Measurements from ENCODE around the gene DDX39B.

DNA sequence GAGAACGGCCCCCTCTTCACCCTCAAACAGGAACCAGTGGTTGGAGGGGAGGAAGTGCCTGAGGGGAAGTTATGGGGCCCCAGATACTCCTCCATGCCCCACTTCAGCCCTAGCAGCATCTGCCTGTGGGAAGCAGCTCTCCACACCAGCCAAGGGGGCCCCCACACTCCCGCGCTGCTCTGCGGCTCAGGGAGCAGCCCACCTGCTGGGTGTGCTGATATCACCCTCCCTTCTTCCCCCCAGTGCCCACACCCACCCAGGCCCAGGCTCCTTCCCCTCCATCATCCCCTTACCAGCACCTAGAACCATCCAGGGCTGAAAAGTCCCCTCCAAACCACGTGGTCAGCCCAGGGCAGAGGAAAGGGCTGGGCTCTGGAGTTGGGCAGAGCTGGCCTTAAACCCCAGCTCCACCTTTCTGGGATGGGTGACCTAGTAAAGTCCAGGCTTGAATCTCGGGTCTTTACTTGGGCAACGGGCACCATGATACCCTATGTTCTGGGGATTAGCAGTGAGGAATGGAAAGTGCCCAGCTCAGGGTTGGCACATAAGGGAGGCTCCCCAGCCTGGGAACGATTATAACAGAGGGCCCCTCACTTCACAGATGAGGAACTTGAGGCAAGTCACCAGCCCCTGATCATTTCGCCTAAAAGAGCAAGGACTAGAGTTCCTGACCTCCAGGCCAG, 44.9 kb upstream of the DDX39B start:
- TF ChIP-seq, protein P1, sequence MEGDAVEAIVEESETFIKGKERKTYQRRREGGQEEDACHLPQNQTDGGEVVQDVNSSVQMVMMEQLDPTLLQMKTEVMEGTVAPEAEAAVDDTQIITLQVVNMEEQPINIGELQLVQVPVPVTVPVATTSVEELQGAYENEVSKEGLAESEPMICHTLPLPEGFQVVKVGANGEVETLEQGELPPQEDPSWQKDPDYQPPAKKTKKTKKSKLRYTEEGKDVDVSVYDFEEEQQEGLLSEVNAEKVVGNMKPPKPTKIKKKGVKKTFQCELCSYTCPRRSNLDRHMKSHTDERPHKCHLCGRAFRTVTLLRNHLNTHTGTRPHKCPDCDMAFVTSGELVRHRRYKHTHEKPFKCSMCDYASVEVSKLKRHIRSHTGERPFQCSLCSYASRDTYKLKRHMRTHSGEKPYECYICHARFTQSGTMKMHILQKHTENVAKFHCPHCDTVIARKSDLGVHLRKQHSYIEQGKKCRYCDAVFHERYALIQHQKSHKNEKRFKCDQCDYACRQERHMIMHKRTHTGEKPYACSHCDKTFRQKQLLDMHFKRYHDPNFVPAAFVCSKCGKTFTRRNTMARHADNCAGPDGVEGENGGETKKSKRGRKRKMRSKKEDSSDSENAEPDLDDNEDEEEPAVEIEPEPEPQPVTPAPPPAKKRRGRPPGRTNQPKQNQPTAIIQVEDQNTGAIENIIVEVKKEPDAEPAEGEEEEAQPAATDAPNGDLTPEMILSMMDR (IDR thresholded peaks at IDR 0.05), result no peak
- TF ChIP-seq POLR2A (IDR thresholded peaks at IDR 0.05), result no peak
